ENCODE results near the gene PRKAG2. TPM values are rescaled to one million over a fixed set of nuclear protein-coding genes. Genes with fewer than 3 reads are reported as not detected.

Gene PRKAG2
- total and polyA plus RNA-seq, 2 of the 13 experiments (the other 11 are each of a cell fraction or from before 2014, with no cell fraction given), result 0.90 to 1.3 TPM

DNA sequence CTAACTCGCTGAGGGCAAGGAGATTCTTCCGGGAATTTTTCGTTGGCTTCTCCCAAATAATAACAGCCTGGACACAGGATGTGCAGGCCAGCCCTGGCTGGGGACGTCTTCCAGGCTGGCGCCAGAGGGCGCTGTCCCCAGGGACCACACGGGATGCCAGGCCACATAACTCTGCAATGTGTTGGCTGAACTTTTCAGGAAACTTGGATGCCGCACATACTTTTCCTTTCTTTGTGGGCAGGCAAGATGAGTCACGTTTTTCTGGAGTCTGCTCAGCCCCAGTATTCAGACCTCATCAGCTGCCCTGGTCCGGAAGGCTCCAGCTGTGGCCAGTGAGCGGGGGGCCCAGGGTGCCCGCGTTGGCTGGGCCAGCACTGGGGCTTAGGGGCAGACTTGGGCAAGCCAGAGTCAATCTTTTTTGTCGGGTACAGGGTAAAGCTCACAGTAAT, 122.7 kb downstream of the PRKAG2 start (continued):
- TF ChIP-seq, protein P1, sequence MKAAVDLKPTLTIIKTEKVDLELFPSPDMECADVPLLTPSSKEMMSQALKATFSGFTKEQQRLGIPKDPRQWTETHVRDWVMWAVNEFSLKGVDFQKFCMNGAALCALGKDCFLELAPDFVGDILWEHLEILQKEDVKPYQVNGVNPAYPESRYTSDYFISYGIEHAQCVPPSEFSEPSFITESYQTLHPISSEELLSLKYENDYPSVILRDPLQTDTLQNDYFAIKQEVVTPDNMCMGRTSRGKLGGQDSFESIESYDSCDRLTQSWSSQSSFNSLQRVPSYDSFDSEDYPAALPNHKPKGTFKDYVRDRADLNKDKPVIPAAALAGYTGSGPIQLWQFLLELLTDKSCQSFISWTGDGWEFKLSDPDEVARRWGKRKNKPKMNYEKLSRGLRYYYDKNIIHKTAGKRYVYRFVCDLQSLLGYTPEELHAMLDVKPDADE (CRISPR knock-in tag; IDR thresholded peaks at IDR 0.05), result no peak
- TF ChIP-seq ZBTB7B (CRISPR knock-in tag; IDR thresholded peaks at IDR 0.05) (peak; percentile 48; the same call in 1 of the 2 replicates), ZNF317 (CRISPR knock-in tag; IDR thresholded peaks at IDR 0.05) (no peak)

DNA sequence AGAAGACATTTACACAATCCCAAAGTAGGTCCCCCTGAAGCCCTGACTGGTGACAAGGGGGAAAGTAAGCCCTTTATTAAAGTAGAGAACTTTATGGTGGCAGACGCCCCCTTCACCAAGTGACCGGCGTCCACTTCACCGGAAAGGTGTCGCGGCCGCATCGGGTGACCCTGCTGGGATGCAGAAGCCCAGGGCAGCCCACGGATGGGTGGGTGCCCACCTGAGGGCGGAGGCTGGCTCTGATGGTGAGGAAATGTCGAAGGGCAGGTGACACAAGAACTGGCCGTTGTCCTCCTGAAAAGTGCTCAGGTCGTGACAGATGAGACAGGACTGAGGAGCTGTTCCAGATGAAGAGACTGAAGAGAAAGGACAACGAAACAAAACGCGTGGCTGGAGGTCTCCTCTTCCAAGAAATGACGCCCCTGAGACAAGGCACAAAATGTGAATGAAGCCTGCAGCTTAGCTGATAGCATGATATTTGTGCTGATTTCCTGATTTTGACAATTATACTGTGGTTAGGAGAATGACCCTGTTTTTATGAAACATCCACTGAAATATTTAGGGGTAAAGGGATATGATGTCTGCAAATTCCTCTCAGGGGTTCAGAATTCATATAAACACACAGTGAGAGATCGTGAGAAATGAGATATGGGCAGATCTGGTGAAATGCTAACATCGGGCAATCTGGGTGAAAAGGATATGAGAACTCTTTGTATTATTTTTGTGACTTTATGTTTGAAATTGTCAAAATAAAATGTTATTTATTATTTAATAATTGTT, 123.9 kb downstream of the PRKAG2 start:
- FAIRE-seq (no peak), ATAC-seq (no peak), DNase-seq (ENCODE audit: low spot score) (no peak)
- Histone ChIP-seq H4K20me1 (ENCODE audit: insufficient read depth, low read length) (no peaks in the 10 kb centered on the region), H3K4me2 (ENCODE audit: low read depth, low read length) (no peak overlapping the region), H3K9ac (ENCODE audit: insufficient read depth, low read depth, low read length) (no peak overlapping the region), H3K27ac (ENCODE audit: extremely low read length, insufficient read depth, low read length) (no peak overlapping the region), H3K36me3 (replicated peaks in 1 of 2; ENCODE audit: control insufficient read depth in 1 of 2, insufficient read depth in 2 of 2, low read length in 2 of 2) (no peaks in the 10 kb centered on the region), H3K9me3 (ENCODE audit: low read length) (no peaks in the 10 kb centered on the region), H3K27me3 (ENCODE audit: control insufficient read depth in 1 of 2, insufficient read depth in 2 of 2, low read length in 2 of 2) (peaks cover 0 to 6% of the 10 kb centered on the region in 2 experiments; a peak in 2 of 5 replicates), H3K4me1 (ENCODE audit: insufficient read depth, low read length) (peaks cover 7% of the 10 kb centered on the region; the same call in 1 of the 2 replicates), H2AFZ (ENCODE audit: low read length) (no peak overlapping the region), H3K4me3 (replicated peaks in 1 of 3; ENCODE audit: insufficient read depth in 1 of 3, low read depth in 2 of 3, low read length in 3 of 3) (no peak overlapping the region), H3K79me2 (ENCODE audit: insufficient read depth, low read length) (no peaks in the 10 kb centered on the region)
- 68% methylated on average over 19 of the region's 19 CpGs for WGBS (ENCODE audit: low lambda C conversion rate)
- no peak for TF ChIP-seq SPEN (CRISPR knock-in tag; IDR thresholded peaks at IDR 0.05; ENCODE audit: low read depth)
- TF ChIP-seq, protein P2, sequence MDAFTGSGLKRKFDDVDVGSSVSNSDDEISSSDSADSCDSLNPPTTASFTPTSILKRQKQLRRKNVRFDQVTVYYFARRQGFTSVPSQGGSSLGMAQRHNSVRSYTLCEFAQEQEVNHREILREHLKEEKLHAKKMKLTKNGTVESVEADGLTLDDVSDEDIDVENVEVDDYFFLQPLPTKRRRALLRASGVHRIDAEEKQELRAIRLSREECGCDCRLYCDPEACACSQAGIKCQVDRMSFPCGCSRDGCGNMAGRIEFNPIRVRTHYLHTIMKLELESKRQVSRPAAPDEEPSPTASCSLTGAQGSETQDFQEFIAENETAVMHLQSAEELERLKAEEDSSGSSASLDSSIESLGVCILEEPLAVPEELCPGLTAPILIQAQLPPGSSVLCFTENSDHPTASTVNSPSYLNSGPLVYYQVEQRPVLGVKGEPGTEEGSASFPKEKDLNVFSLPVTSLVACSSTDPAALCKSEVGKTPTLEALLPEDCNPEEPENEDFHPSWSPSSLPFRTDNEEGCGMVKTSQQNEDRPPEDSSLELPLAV (CRISPR knock-in tag; conservative IDR thresholded peaks at IDR 0.05; ENCODE audit: low read depth), result no peak
- no peak for TF ChIP-seq KLF11 (CRISPR knock-in tag; IDR thresholded peaks at IDR 0.05)
- no peak for TF ChIP-seq RXRA (CRISPR knock-in tag; IDR thresholded peaks at IDR 0.05)
- no peak for TF ChIP-seq ELF1 (CRISPR knock-in tag; IDR thresholded peaks at IDR 0.05)
- TF ChIP-seq NCOR1 (IDR thresholded peaks at IDR 0.05; ENCODE audit: borderline replicate concordance, low read length), result no peak
- no peak for TF ChIP-seq PRMT3 (CRISPR knock-in tag; IDR thresholded peaks at IDR 0.05; ENCODE audit: borderline replicate concordance, low read depth)
- TF ChIP-seq HCFC1 (IDR thresholded peaks at IDR 0.05; ENCODE audit: low read depth, low read length), result no peak
- intact Hi-C loops (cut with micrococcal nuclease; ENCODE audit: unreplicated experiment) (no loop called here), in situ Hi-C loops (cut with HindIII; ENCODE audit: extremely low pct_ligation_motif_present, low pct_unique_long_range_greater_than_20kb) (loop anchor here (10.0 kb wide), 1 partner anchor 188 kb away; no protein-coding TSS in a partner anchor)
- BruUV-seq (replicated peaks), result no TSS peak
- ChIA-PET POLR2A (interaction anchor here (1.4 kb wide), 1 partner anchor 8 kb away, joined by 8 read pairs; no protein-coding TSS in a partner anchor), CTCF (ENCODE audit: low intra/inter-chr PET ratio, low total read pairs) (interaction anchor here (0.6 kb wide), 1 partner anchor 30 kb away, joined by 3 read pairs; no protein-coding TSS in a partner anchor)
